HepG2 (cell line): ENCODE data around the gene PTGIR. TPM values are rescaled to one million over a fixed set of nuclear protein-coding genes. Genes with fewer than 3 reads are reported as not detected.

Source experiments
- ARID4A ChIP-seq: sonication (generic); formaldehyde crosslinking; IDR thresholded peaks from 2 replicates; pipeline ENCODE4 v1.5.0; 2020; ENCODE audit warnings: mild to moderate bottlenecking, missing genetic modification reagents, borderline replicate concordance
- CREB1 ChIP-seq, 2 experiments: fragments of 450-650 bp in 1 of 2; IDR thresholded peaks; 2 replicates each; pipeline ENCODE4 v1.6.1; 2016 to 2017; ENCODE audit warnings: control low read depth in 1 of 2, mild to moderate bottlenecking in 1 of 2, missing compliant biosample characterization in 1 of 2, missing genetic modification characterization in 1 of 2
- DNMT3B ChIP-seq: conservative IDR thresholded peaks from 2 replicates; pipeline ENCODE4 v1.6.1; 2016; ENCODE audit warnings: missing biosample characterization, control low read depth
- GATAD1 ChIP-seq: IDR thresholded peaks from 2 replicates; pipeline ENCODE4 v1.6.1; 2016; ENCODE audit warnings: missing genetic modification reagents, missing compliant biosample characterization
- PHB2 ChIP-seq: fragments of 450-650 bp; IDR thresholded peaks from 2 replicates; pipeline ENCODE4 v1.6.1; 2018; ENCODE audit not compliant: partially characterized antibody
- PITX1 ChIP-seq: sonication (generic); formaldehyde crosslinking; IDR thresholded peaks from 2 replicates; pipeline ENCODE4 v1.5.1; 2020; ENCODE audit warnings: mild to moderate bottlenecking, missing genetic modification reagents
- REPIN1 ChIP-seq: sonication (generic); formaldehyde crosslinking; IDR thresholded peaks from 2 replicates; pipeline ENCODE4 v1.8.0; 2022; ENCODE audit warnings: missing genetic modification reagents, low read depth, mild to moderate bottlenecking, borderline replicate concordance
- RNF2 ChIP-seq: fragments of 450-650 bp; conservative IDR thresholded peaks from 2 replicates; pipeline ENCODE4 v1.6.1; 2016; ENCODE audit warnings: low read depth
- ZNF777 ChIP-seq: sonication (generic); formaldehyde crosslinking; IDR thresholded peaks from 2 replicates; pipeline ENCODE4 v1.4.0; 2020; ENCODE audit warnings: missing genetic modification reagents
- ZZZ3 ChIP-seq: sonication (generic); formaldehyde crosslinking; IDR thresholded peaks from 2 replicates; pipeline ENCODE4 v1.4.0; 2020; ENCODE audit warnings: missing genetic modification reagents, mild to moderate bottlenecking, borderline replicate concordance
- polyA plus RNA-seq, 8 experiments: library from polyadenylated mRNA; depleted of rRNA in 3 of 8; stranded (reverse) in 7 of 8; unstranded in 1 of 8; fragments of >200 nt; fragmentation: Illumina TruSeq in 4 of 8; extraction: Trizol in 4 of 8; gene quantifications; 2 replicates each; pipeline versions ENCODE4 v1.2.1 to v1.2.3, GENCODE V29; 2011 to 2016; ENCODE audit warnings: low read depth in 4 of 8, missing spikeins in 1 of 8, mixed read lengths in 1 of 8; ENCODE audit not compliant: insufficient read depth in 1 of 8
- total RNA-seq, 5 experiments: library from RNA; depleted of rRNA; stranded (reverse); fragments of >200 nt; fragmentation: Illumina TruSeq; extraction: Trizol; gene quantifications; 2 replicates each; pipeline ENCODE4 v1.2.3, GENCODE V29; 2016; ENCODE audit warnings: low read depth in 1 of 5

The PTGIR gene
- total and polyA plus RNA-seq, 2 of the 13 experiments (the other 11 are each of a cell fraction or from before 2014, with no cell fraction given) = not detected

- 0 out of 2 replicates have a peak, but pooled peaks have one; percentile 5 for TF ChIP-seq ARID4A (CRISPR knock-in tag)
- peak; percentile 20; the same call in 1 of the 2 replicates for TF ChIP-seq ZNF777 (CRISPR knock-in tag)
- no peak for TF ChIP-seq PITX1 (CRISPR knock-in tag)
- no peak for TF ChIP-seq DNMT3B (CRISPR knock-in tag)
- no peak for TF ChIP-seq PHB2
- TF ChIP-seq CREB1 (IDR thresholded peaks at IDR 0.05) = no peak
- no peak for TF ChIP-seq CREB1 (CRISPR knock-in tag; IDR thresholded peaks at IDR 0.05)
- TF ChIP-seq ZZZ3 (CRISPR knock-in tag) = no peak
- no peak for TF ChIP-seq REPIN1 (CRISPR knock-in tag)
- no peak for TF ChIP-seq GATAD1 (CRISPR knock-in tag)
- TF ChIP-seq RNF2 = 0 out of 2 replicates have a peak, but pooled peaks have one; percentile 36
- TF ChIP-seq, all 625 proteins: peak for 8
Observed at GRCh38 chr19:46660551-46661019, 35.7 kb upstream of the PTGIR start (continued).
